GM19395 (cell line): ENCODE results near the gene STMND1.

Source experiments
- ATAC-seq: cut with Tn5 transposase; IDR thresholded peaks from one replicate; pipeline ENCODE4 v1.9.1; 2021; ENCODE audit warnings: mild to moderate bottlenecking, moderate library complexity; ENCODE audit not compliant: unreplicated experiment

STMND1 gene

DNA sequence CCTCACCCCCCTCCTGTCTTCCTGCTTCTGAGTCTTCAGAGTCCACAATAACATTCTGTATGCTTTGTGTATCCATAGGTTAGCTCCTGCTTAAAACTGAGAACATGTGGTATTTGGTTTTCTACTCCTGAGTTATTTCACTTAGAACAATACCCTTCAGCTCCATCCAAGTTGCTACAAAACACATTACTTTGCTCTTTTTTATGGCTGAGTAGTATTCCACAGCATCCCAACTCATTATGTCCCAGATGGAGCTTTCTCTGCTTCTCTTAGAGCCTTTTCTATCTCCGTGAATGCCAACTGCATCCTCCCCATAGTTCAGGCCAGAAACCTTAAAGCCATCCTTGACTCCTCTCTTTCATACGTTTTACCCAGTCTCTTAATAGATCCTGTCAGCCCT lies 55.8 kb downstream of the STMND1 start:
- ATAC-seq = no peak

DNA sequence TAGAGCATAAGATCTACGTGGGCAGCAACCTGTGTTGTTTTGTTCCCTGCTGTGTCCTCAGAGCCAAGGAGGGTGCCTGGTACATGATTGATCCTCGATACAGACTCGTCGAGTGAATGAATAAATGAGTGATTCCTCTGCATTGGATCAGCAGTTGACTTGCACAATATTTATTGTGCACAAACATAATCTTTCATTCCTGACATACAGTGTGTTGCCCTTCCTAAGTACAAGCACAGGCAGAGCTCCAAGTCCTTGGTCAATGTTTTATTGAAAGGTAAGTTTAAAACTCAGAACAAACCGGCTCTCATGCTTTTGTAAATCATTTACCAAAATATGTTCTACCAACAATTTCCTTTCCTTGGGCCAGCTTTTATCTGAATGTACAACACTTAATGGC lies 57.4 kb downstream of the STMND1 start:
- ATAC-seq = no peak

DNA sequence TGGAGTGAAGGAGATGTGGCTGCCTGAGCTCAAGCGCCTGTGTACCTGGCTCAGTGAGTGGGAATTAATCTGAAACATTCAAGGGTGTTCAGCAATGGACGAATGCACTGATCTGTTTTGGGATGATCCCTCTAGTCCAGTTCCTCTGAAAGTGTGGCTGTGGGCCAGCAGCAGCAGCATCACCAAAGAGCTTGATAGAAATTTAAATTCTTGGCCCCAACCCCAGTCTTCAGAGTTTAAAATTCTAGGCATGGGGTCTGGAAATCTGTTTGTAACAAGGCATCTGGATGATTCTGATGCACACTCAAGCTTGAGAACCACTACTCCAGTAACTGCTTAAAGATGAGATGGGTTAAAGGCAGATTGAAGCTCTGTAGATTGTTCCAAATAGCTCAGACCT lies 59.2 kb downstream of the STMND1 start:
- no peak for ATAC-seq

DNA sequence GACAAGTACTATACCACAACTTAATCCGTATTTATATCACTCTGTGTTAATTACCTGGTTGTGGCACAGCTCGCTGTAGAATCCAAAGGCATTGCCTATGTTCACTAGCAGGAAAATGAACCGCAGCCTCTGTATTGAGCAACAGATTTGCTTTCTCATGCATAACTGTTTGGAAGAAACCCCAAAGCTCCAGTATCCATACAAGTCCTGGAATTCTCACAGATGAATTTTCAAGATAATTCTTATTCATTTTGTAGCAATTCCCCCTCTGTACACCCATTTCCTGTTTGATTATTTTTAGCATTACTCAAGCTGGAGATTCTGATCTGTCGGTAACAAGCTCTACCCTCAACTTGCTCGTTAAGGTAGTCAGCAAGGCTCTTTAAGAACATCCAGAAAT lies 63.5 kb downstream of the STMND1 start:
- ATAC-seq = no peak

DNA sequence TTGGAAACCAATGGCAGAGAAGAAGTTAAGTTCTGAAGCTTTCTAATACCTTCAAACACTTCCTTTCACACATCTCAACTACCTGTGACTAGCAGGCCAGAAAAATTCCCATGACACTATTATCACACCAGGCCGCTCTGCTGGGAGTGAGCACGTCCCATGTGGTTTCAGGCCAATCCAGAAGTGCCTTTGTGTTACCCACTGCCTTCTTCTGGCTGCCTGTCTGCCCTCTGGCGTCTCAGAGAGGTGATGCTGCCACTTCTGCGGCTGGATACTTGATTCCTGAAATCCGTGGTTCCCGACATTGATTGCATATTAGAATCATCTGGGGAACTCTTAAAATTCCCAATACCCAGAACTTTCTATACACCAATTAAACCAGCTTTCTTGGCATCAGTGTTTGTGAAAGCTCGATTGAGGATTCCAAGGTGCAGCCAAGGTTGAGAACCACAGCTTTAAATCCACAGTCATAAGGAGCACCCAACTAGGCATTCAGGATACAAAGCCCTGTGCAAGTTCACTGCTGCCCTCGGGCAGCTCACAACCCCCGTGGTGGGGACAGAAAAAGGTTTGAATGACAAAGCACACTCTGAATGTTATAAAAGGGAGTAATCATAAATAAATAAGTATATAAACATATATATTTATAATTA lies 65.6 kb downstream of the STMND1 start:
- no peak for ATAC-seq

DNA sequence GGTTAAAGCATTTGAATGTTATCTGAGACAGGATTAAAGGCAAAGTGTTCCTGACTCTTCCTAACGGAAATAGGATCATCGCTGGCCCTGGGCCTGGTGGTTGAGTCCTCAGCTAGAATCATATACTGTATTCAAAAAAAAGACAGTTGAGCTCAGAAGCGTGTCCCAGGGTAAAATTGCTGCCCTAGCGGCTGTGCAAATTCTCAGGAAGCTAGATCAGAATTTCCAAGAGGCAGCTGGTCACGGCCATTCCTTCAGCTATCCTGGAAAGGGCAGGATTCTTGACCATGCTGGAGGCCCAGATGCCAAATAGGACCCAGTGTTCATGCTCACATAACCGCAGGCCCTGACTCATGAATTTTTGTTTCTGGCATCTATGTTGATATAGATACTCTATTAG lies 67.4 kb downstream of the STMND1 start:
- no peak for ATAC-seq

DNA sequence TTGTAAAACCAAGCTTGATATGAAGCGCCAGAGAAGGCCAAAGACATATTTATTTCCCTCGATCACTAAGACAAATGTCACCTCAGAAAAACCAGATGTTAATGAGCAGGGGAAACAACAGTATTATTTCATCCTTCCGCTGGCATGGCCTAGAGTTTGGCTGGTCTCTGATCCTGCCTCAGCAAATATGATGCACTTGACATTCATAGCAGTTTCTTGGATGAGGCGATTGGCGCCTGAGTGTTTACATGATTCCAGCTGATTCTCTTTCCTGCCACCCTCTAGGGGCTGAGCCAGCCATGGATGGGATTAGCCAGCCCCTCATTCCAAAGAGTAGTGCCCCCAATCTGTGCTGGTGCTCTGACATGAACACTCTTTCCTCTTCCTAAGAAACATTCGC lies 67.9 kb downstream of the STMND1 start:
- ATAC-seq = no peak

DNA sequence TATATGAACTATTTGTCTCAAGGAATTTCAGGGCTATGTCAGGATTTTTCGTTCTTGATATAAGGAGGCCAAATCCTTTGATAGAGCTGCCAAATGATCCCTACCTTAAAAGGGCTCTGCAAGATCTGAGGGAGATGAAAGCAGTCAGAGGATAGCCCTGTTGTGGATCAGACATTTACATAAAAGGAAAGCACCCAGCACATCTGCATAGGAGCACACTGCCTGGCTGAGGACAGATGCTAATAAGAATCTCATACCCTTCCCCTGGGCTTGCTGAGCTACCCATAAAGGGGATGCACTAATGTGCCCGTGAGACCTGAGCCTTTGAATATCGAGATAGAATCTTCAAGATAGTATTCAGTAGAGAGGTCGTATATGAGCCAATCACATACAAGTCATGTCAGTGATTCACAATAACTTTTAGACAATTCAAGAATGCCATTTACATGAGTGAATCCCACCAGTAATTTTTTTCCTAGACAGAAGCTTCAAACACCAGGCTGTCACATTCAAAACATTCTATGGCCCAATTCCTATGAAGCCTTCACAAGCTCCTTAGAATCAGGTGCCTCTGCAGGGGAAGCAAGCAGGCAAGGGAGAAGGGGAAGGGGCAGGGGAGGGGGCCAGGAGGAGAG lies 71.1 kb downstream of the STMND1 start:
- ATAC-seq = no peak

DNA sequence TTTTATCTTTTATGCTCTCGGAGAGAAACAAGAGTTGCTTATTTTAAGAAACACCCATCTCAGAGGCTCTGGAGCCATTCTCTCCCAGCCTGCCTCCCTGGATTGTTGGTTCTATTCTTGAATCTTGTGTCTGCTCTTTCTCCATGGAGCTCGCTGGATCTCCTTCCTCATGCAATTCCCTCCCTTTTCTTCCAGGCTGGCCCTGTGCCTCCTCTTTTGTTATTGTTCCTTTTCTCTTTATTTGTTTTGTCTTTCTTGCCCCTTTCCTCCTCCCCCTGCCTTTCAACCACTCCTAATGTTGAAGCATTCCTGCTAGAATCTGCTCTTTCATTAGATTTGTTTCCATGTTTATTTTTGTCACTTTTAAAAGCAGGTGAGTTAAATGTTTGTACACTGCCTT lies 76.5 kb downstream of the STMND1 start:
- no peak for ATAC-seq

DNA sequence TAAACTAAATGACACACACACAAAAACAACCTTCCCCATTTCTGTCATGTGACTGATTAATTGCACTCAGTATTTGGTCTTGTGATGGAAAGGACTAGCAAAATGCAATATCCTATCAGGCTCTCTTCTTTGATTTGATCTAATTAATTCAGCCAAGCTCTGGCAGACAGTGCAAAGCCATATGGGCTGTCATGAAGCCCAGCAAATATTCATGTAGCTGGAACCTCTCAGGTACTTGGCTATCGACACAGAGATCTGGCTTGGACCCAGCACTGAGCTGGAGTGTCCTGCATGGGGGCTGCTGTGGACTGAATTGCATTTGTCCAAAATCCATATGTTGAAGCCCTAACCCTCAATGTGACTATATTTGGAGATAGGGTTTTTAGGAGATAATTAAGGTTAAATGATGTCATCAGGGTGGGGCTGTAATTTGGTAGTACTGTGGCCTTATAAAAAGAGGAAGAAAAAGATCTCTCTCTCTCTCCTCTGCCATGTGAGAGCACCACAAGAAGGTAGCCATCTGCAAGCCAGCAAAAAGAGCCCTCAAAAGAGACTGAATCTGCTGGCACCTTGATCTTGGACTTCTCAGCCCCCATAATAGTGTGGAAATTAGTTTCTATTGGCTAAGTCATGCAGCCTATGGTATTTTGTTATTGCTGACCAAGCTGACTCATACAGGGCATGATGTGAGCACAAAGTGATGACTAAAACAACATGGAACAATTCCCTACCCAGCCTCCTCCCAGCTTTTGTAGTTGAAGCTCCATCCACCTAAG lies 77.1 kb downstream of the STMND1 start:
- no peak for ATAC-seq

DNA sequence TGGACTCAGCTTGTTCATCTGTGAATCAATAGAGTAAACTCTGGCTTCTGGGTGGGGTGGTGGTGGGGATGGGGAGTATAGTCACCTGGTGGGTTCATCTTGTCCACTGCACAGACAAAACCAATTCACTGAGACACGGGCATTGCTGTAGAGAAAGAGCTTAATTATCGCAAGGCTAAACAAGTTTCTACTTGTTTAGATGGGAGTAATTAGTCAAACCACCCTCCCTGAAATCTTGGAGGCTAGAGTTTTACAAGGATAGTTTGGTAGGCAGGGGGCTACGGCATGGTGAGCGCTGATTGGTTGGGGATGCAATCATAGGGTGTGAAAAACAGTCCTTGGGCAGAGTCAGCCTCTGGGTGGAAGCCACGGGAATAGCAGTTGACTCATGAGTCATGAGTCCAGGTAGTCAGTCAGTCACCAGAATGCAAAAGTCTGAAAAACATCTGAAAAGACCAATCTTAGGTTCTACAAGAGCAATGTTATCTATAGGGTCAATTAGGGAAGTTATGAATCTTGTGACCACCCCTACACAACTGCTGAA lies 77.8 kb downstream of the STMND1 start:
- no peak for ATAC-seq
